Measurements from ENCODE around the gene EFNA5.
A peak's percentile ranks its signal among the peaks of the same experiment; 100 is the strongest.

Gene EFNA5

GRCh38 chr5:107636555-107636954 lies 34.2 kb downstream of the EFNA5 start:
- DNase-seq, result no peak

DNA sequence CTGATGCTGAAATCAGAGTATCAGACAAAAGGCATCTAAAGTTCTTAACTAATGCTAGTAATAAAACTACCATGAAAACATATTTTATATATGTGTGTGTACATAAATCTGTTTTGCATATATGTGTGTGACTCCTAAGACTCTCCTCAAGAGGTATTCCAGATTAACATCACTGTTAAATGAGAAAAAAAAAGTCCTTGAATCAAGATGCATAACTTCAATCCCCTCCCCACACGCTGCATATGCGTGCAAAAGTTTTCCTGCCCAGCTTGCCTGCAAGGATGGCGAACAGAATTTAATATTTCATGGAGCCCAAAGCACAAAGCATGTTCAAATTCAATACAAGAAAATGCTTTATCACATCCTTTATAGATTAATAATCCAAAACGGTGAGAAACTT lies 34.7 kb downstream of the EFNA5 start:
- peak; percentile 58 for DNase-seq

GRCh38 chr5:107634981-107635848 lies 35.5 kb downstream of the EFNA5 start:
- DNase-seq, result peak; percentile 71

DNA sequence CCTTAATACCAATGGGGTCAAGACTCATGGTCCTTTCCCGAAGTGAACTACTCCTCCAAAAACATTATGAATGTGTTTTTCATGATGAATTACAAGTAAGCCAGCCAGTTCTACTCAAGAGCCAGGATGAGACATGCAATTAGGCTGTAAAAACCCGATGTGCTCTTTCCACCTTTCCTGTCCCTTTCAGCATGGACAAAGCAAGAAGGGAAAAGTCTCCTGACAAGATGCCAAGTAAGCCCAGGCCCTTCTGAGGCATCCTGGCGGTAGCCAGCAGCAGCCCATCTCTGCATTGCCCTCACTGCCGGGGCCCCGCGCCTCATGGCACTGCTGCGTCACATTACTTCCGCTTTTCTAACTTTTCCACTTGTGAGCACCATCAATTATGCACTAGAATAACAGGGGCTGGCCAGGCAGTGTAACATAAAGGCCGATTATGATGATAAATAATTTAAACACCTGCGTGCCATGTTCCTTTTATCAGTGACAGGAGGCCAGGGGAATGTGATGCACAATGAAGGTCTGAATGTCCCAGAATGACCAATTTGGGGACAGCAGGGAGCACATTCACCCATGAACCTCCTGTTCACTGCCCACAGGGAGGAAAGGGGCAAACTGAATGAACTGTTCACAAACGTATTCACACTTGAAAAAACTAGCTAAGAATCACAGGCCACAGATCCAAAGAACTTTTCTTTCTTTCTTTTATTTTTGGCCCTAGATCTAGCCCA lies 37.4 kb downstream of the EFNA5 start:
- peak; percentile 47 for DNase-seq

GRCh38 chr5:107631805-107632362 lies 38.9 kb downstream of the EFNA5 start:
- DNase-seq, result no peak

- DNase-seq, result no peak
Measured at GRCh38 chr5:107630184-107630583, 40.6 kb downstream of the EFNA5 start.

DNA sequence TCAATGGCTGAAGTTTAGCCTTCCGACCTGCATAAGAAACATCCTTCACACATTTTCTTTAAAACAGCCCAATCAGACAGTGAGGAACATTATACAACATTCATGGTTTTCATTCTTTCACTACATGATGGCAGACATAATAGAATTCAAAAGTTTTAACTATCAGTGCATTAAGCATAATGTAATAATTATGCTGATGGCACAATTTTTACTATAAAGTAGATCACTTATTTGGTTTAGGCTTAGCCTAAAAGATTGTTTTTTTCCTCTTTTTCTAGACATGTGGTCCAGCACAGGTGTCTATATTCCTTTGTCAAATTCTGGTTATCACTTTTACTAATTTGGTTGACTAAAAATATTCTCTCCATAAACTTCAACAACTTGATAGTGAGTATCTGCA lies 46.5 kb downstream of the EFNA5 start:
- no peak for DNase-seq

DNA sequence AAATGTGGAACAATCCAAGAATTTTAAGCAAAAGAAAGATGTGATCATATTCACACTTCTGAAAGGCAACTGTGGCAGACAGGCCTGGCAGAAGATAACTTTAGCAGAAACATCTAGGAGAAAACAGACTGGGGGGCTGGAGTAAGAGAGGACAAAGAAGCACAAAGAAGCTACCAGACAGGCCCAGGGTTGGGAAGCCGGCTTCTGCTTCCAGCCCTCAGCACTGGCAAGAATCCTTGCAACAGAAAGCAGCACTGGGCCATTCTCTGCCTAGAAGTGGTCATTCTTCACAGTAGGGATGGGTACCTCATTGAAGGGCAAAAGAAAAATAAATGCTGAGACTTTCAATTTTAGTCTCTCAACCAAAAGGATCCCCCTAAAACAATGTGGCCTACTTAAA lies 49.6 kb downstream of the EFNA5 start:
- no peak for DNase-seq

DNA sequence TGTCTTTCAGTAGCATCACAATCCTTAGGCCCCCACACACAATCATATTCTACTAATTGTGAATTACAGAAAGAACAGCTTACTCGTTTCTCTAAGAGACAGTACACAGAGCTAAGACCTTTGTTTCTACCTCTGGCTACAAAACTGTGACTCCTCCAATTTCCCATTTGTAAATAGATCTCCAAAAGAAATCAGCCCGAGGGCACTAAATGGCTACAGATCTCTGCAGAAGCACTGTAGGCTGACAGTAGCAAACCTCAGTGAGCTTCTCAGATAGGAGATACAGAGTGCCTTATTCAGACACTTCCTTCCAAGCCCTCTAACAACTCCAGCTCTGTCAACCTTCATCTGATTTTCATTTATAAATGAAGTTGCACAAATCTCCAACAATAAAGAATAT lies 51.0 kb downstream of the EFNA5 start:
- no peak for DNase-seq

GRCh38 chr5:107618242-107618641 lies 52.5 kb downstream of the EFNA5 start:
- no peak for DNase-seq

DNA sequence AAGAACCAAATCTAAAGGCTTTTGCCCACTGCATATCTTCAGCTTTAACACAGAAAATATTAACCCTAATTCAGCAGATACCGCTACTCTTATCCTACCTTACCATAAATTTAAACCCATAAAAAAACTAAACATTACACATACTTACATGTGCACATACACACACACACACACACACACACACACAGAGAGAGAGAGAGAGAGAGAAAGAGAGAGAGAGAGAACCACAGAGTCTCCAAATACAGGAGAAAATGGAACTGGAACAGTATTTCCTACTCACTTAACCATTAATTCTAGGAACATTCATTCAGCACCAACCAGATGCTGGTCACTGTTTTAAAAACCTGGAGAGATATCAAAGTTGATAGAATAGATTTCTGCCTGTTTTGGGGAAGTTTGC lies 53.7 kb downstream of the EFNA5 start:
- no peak for DNase-seq

GRCh38 chr5:107616213-107616612 lies 54.5 kb downstream of the EFNA5 start:
- no peak for DNase-seq

- peak; percentile 15 for DNase-seq
Measured at GRCh38 chr5:107615299-107615817, 55.4 kb downstream of the EFNA5 start.

GRCh38 chr5:107612541-107612940 lies 58.2 kb downstream of the EFNA5 start:
- DNase-seq, result no peak

GRCh38 chr5:107610798-107611197 lies 59.9 kb downstream of the EFNA5 start:
- DNase-seq, result no peak

- DNase-seq, result peak; percentile 20
Measured at GRCh38 chr5:107607671-107608345, 62.9 kb downstream of the EFNA5 start.

DNA sequence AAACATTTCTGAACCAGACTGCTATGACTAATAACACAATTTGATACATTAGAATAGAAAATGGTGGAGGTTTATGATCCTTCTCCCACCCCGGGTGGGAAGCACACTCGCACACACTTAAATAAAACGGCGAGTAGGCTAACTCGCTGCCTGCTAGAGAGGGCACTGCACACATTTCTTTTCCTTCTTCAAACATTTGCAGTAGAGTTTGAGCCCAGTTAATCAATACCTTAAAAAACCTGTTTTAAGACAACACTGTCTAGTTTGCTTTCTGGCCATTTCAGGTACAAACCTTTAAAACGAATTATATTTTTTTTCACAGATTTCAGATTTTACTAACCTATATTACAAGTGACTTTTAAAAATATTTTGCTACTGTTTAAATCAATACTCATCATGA lies 63.5 kb downstream of the EFNA5 start:
- no peak for DNase-seq

DNA sequence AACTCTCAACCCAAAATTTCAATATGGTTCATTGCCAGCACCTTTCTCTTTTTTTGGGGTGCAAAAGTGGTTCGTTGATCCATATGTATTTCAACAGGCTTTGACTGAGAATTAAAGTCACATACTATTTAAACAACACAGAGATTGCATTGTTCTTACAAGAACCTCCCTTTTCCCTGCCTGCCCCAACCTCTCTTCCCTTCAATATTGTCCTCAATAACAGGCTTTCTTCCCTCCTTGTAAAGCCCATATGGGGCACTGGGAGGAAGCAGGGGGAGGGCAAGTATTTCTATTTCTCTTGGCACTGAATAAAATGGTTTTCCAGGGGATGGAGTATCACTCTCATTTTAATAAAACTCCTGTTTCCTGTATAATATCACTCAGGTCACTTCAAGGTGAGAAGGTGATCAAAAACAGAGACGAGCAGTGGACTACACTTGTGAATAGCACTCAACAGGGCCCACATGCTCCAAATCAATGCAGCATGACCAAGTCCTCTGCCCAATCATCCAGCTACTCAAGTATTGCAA lies 65.1 kb downstream of the EFNA5 start:
- DNase-seq, result no peak

DNA sequence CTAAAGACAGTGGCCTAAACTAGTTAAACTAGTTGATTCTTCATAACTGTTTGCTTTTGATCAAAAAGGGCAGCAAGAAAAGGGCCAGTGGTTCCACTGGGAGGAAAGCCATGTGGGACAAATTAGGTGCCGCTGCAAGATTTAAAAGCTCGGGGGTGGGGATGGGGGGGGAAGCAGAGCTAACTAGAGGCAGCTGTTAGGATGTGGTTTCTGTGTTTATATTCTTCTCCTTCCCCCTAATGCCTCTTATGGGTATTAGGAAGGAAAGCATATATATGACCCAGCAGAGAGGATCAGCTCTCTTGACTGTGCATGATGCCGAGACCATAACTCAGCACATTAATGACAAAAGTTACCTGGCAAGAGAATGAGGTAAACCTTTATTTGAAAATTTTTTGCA lies 65.7 kb downstream of the EFNA5 start:
- DNase-seq, result peak; percentile 81

DNA sequence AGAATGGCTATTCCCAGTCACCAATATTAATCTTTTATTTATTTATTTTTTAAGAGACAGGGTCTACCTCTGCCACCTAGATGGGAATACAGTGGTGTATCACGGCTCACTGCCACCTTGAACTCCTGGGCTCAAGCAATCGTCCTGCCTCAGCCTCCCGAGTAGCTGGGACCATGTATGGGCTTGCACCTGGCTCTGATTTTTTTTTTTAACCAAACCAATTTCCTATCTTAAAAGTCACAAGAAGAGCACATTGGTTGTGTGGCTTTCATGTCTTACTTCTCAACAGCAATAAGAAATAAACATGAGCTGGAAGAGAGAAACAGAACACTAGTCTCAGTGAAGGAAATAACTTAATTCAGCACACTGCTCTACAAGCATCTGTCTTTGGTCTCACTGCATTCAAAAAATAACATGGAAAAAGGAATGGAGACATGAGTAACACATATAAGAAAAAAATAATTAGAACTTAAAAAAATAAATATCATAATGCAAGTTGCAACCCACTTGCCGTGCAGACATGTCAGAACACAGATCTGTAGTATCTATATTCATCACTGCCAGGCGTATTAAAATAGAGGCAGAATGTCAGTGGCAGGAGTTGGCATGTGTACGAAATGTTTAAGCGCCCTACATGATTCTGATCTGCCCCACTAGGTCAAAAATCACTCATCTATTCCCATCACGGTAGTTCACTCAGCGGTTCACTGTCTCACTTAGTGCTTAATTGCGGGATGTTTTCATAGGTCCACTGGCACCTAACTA lies 66.4 kb downstream of the EFNA5 start:
- no peak for DNase-seq

DNA sequence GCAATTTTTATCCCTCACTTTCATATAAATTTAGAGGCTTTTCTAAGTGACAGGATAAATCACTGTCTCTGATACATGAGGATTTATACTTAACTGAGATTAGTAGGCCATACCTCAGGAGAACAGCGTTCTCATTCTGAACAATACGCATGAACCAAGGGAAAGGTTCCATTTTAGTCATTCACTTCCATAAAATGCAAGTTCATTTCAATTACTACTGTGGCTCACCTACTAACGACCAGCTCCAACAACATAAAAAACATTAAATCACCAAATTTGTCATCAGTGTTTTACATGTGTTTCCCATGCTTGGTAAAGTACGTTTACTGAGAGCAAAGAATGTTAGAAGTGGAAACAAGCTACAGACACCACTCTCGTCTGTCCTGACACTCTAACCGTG lies 67.4 kb downstream of the EFNA5 start:
- DNase-seq, result no peak

- no peak for DNase-seq
Measured at GRCh38 chr5:107602896-107603295, 67.8 kb downstream of the EFNA5 start.
